ENCODE results near the gene EFCAB6. TPM values are rescaled to one million over a fixed set of nuclear protein-coding genes. Genes with fewer than 3 reads are reported as not detected.

The EFCAB6 gene
- total and polyA plus RNA-seq, 9 of the 15 experiments (the other 6 are each of a cell fraction or from before 2014, with no cell fraction given) = 0.06 TPM; not detected in 8

DNA sequence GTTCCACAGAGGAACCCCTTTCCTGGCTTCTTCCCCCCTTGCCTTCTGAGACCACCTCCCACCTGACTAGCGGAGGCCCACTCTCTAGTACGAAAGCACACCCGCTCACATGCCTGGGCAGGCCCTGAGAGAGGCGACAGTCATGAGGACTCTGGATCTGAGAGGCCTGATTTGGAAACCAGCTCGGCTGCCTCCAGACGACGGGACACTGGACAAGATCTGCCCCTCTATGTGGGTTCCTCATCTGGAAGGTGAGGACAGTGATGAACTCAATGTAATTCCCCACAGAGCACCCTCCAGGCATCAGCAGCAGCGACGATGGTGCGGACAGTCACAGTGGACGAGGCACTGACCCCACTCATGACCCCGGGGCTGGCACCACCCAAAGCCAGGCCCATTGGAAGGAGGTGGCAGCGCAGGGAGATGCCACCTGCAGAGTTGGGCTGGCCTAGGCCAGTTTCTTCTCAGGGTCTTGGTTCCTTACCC lies 42.7 kb upstream of the EFCAB6 start:
- intact Hi-C loops (cut with micrococcal nuclease) = no loop called here
- ATAC-seq (no peak), DNase-seq (ENCODE audit: extremely low read depth in 1 of 4, low spot score in 3 of 4) (no peak), FAIRE-seq (no peak)
- POLR2A ChIA-PET = interaction anchor here (0.6 kb wide), 1 partner anchor 87 kb away, joined by 3 read pairs; no protein-coding TSS in a partner anchor
- WGBS (ENCODE audit: insufficient coverage, low coverage, missing lambda C conversion rate) = 0% methylated on average over 3 of the region's 13 CpGs
- H3K9me1 ChIP-seq (ENCODE audit: control insufficient read depth, insufficient read depth, low read length) = no peaks in the 10 kb centered on the region
- no peak overlapping the region for H3K27ac ChIP-seq (ENCODE audit: extremely low read depth, low read depth, low read length)
- no peaks in the 10 kb centered on the region for H3K79me2 ChIP-seq (ENCODE audit: control insufficient read depth, insufficient read depth, low read length)
- no peak overlapping the region for H2AFZ ChIP-seq (ENCODE audit: low read depth, low read length)
- no peaks in the 10 kb centered on the region for H3K36me3 ChIP-seq (ENCODE audit: control insufficient read depth, insufficient read depth, low read length)
- H3K9ac ChIP-seq (ENCODE audit: insufficient read depth in 1 of 2, low read depth in 2 of 2, low read length in 2 of 2) = no peak overlapping the region
- H3K4me3 ChIP-seq = no peak overlapping the region
- no peaks in the 10 kb centered on the region; the same call in 1 of the 2 replicates for H4K20me1 ChIP-seq (replicated peaks; ENCODE audit: control insufficient read depth, insufficient read depth, low read length)
- TF ChIP-seq ZZZ3 (IDR thresholded peaks at IDR 0.05) = no peak
- TF ChIP-seq, protein P1, sequence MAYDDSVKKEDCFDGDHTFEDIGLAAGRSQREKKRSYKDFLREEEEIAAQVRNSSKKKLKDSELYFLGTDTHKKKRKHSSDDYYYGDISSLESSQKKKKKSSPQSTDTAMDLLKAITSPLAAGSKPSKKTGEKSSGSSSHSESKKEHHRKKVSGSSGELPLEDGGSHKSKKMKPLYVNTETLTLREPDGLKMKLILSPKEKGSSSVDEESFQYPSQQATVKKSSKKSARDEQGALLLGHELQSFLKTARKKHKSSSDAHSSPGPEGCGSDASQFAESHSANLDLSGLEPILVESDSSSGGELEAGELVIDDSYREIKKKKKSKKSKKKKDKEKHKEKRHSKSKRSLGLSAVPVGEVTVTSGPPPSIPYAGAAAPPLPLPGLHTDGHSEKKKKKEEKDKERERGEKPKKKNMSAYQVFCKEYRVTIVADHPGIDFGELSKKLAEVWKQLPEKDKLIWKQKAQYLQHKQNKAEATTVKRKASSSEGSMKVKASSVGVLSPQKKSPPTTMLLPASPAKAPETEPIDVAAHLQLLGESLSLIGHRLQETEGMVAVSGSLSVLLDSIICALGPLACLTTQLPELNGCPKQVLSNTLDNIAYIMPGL (CRISPR knock-in tag; IDR thresholded peaks at IDR 0.05) = no peak
- no peak for TF ChIP-seq ARID2 (IDR thresholded peaks at IDR 0.05)
- no peak for TF ChIP-seq KLF6 (CRISPR knock-in tag; IDR thresholded peaks at IDR 0.05; ENCODE audit: borderline replicate concordance)
- no peak for TF ChIP-seq ZBED1 (IDR thresholded peaks at IDR 0.05)
- no TSS peak for BruUV-seq (replicated peaks)
- H3K4me2 ChIP-seq (ENCODE audit: insufficient read depth, low read length) = no peak overlapping the region
- H3K27me3 ChIP-seq (ENCODE audit: control insufficient read depth in 2 of 2, insufficient read depth in 2 of 2, low read length in 2 of 2) = peaks cover 3 to 38% of the 10 kb centered on the region in 2 experiments; a peak in 2 of 5 replicates
- H3K4me1 ChIP-seq (replicated peaks in 1 of 2; ENCODE audit: control insufficient read depth in 2 of 2, insufficient read depth in 2 of 2, low read length in 2 of 2) = no peaks in the 10 kb centered on the region
- CTCF ChIA-PET (ENCODE audit: low intra/inter-chr PET ratio) = no interaction called here
- H3K9me3 ChIP-seq (replicated peaks; ENCODE audit: control insufficient read depth, insufficient read depth, low read depth, low read length) = no peaks in the 10 kb centered on the region
- in situ Hi-C loops (cut with MboI) = no loop called here

Measured in K562 (cell line).